Measurements from ENCODE around the gene MAPRE2.

- TF ChIP-seq TAF1 (IDR thresholded peaks at IDR 0.05; ENCODE audit: low read depth), result no peak
- TF ChIP-seq MAX (IDR thresholded peaks at IDR 0.05), result no peak
- no peak for TF ChIP-seq REST (IDR thresholded peaks at IDR 0.05; ENCODE audit: low read depth)
- no peak for TF ChIP-seq EP300 (IDR thresholded peaks at IDR 0.05; ENCODE audit: borderline replicate concordance)
- no peak for TF ChIP-seq TEAD4 (IDR thresholded peaks at IDR 0.05)
- TF ChIP-seq CREB1 (IDR thresholded peaks at IDR 0.05; ENCODE audit: low read depth), result no peak
- no peak for TF ChIP-seq RAD21 (IDR thresholded peaks at IDR 0.05; ENCODE audit: low read depth)
- no peak for TF ChIP-seq YY1 (IDR thresholded peaks at IDR 0.05; ENCODE audit: low read depth)
- TF ChIP-seq EGR1 (IDR thresholded peaks at IDR 0.05), result no peak
- TF ChIP-seq TCF12 (IDR thresholded peaks at IDR 0.05; ENCODE audit: low read depth), result no peak
- TF ChIP-seq USF1 (IDR thresholded peaks at IDR 0.05), result no peak
- no peak for TF ChIP-seq ZBTB7A (IDR thresholded peaks at IDR 0.05; ENCODE audit: low read depth)
Measured at GRCh38 chr18:35114305-35114704, 73.1 kb downstream of the MAPRE2 start.
